ENCODE measurements around the gene KDM8.

GRCh38 chr16:27226976-27227705 is 23.8 kb downstream of the KDM8 start:
- TF ChIP-seq CTCF (IDR thresholded peaks at IDR 0.05) (no peak), POLR2A (IDR thresholded peaks at IDR 0.05) (no peak)
